Endothelial cell of umbilical vein (primary cell): Measurements from ENCODE around the gene BIK. TPM values are rescaled to one million over a fixed set of nuclear protein-coding genes. Genes with fewer than 3 reads are reported as not detected.

Experiments
- BruUV-seq: library from RNA; stranded (reverse); fragments of 400-500 nt; replicated peaks from 2 replicates; lab custom pipeline; 2021; lab: Mats Ljungman, UMichigan
- CTCF ChIA-PET: fragments of 300-600, 350-600 bp; sonication (Branson Sonifier 250); formaldehyde crosslinking; loops from one replicate; lab custom pipeline; 2021; ENCODE audit warnings: antibody characterized with exemption, inconsistent platforms; lab: Charles Lee
- POLR2A ChIA-PET: fragments of 300-600, 350-600 bp; sonication (Branson Sonifier 250); formaldehyde crosslinking; loops from one replicate; lab custom pipeline; 2021; ENCODE audit warnings: antibody characterized with exemption, inconsistent platforms; lab: Charles Lee
- DNase-seq: peaks from one replicate; pipeline ENCODE4 v3.0.0-alpha.2; 2011; ENCODE audit warnings: low read depth, low spot score
- FAIRE-seq: peaks from 2 replicates; lab custom pipeline; 2011; peaks lifted over from hg19 to GRCh38; lab: Jason Lieb, UNC
- H2AFZ ChIP-seq: 2 replicates; pipeline ENCODE4 v1.6.0; 2012; ENCODE audit warnings: low read depth, low read length, control low read depth, inconsistent platforms
- H3K27ac ChIP-seq: 2 replicates; pipeline ENCODE4 v1.5.1; 2011; ENCODE audit warnings: low read depth, mild to moderate bottlenecking, control low read depth, low read length, moderate library complexity; ENCODE audit not compliant: insufficient read depth
- H3K27me3 ChIP-seq, 2 experiments: 2 replicates each; pipeline versions ENCODE4 v1.6.0 to v1.6.1; 2011; ENCODE audit warnings: low read length in 2 of 2, mixed read lengths in 1 of 2; ENCODE audit not compliant: control insufficient read depth in 2 of 2, insufficient read depth in 2 of 2
- H3K36me3 ChIP-seq, 2 experiments: 2 replicates in 1 of 2; 3 replicates in 1 of 2; pipeline ENCODE4 v1.5.1; 2011; ENCODE audit warnings: low read length in 2 of 2, mild to moderate bottlenecking in 1 of 2, moderate library complexity in 1 of 2; ENCODE audit not compliant: control insufficient read depth in 2 of 2, insufficient read depth in 2 of 2; ENCODE audit errors: extremely low read depth in 1 of 2
- H3K4me1 ChIP-seq: 3 replicates; pipeline ENCODE4 v1.5.1; 2011; ENCODE audit warnings: mild to moderate bottlenecking, low read length; ENCODE audit not compliant: control insufficient read depth, insufficient read depth; ENCODE audit errors: extremely low read depth
- H3K4me2 ChIP-seq: 2 replicates; pipeline ENCODE4 v1.6.1; 2011; ENCODE audit warnings: low read length, control low read depth, mixed read lengths; ENCODE audit not compliant: insufficient read depth
- H3K4me3 ChIP-seq, 3 experiments: fragments of 200-600 bp in 1 of 3; sonication (generic), shearing (Covaris generic) in 1 of 3; replicated peaks in 1 of 3; 2 replicates each; pipeline ENCODE4 v1.5.1; 2011 to 2016; ENCODE audit warnings: control low read depth in 3 of 3, low read length in 3 of 3, mild to moderate bottlenecking in 2 of 3, inconsistent platforms in 1 of 3, low read depth in 1 of 3, moderate library complexity in 1 of 3; ENCODE audit not compliant: insufficient read depth in 1 of 3
- H3K79me2 ChIP-seq: 2 replicates; pipeline ENCODE4 v1.6.0; 2012; ENCODE audit warnings: low read length, inconsistent platforms; ENCODE audit not compliant: control insufficient read depth, insufficient read depth
- H3K9ac ChIP-seq: replicated peaks from 2 replicates; pipeline ENCODE3; 2011; ENCODE audit warnings: low read length, control low read depth; ENCODE audit not compliant: insufficient read depth; ENCODE audit errors: extremely low read depth
- H3K9me1 ChIP-seq: replicated peaks from 3 replicates; pipeline ENCODE4 v1.6.0; 2011; ENCODE audit warnings: mild to moderate bottlenecking, low read length; ENCODE audit not compliant: control insufficient read depth, insufficient read depth; ENCODE audit errors: extremely low read depth
- H3K9me3 ChIP-seq: replicated peaks from 2 replicates; pipeline ENCODE4 v1.5.1; 2012; ENCODE audit warnings: low read length, inconsistent platforms; ENCODE audit not compliant: control insufficient read depth, insufficient read depth
- H4K20me1 ChIP-seq: replicated peaks from 2 replicates; pipeline ENCODE3; 2011; ENCODE audit warnings: mild to moderate bottlenecking, low read length; ENCODE audit not compliant: control insufficient read depth, insufficient read depth; ENCODE audit errors: extremely low read depth
- EZH2 ChIP-seq: IDR thresholded peaks from 2 replicates; pipeline ENCODE4 v1.6.1; 2012; ENCODE audit warnings: borderline replicate concordance, low read depth, mild to moderate bottlenecking, moderate library complexity, low read length, inconsistent platforms; ENCODE audit not compliant: severe bottlenecking
- FOS ChIP-seq: IDR thresholded peaks from 2 replicates; pipeline ENCODE4 v1.6.1; 2011; ENCODE audit warnings: mild to moderate bottlenecking, low read length, moderate library complexity, borderline replicate concordance; ENCODE audit not compliant: insufficient read depth
- GATA2 ChIP-seq: IDR thresholded peaks from 2 replicates; pipeline ENCODE4 v1.7.0; 2011; ENCODE audit warnings: low read depth, mild to moderate bottlenecking, moderate library complexity, mixed read lengths, low read length; ENCODE audit not compliant: insufficient read length, insufficient read depth
- JUN ChIP-seq: IDR thresholded peaks from 2 replicates; pipeline ENCODE4 v1.6.1; 2011; ENCODE audit warnings: borderline replicate concordance, low read depth; ENCODE audit not compliant: insufficient read length, insufficient read depth
- MYC ChIP-seq: IDR thresholded peaks from one replicate; pipeline ENCODE4 v1.6.1; 2011; ENCODE audit warnings: mild to moderate bottlenecking, low read depth, low read length
- POLR2A ChIP-seq: IDR thresholded peaks from 2 replicates; pipeline ENCODE4 v1.6.1; 2012; ENCODE audit warnings: low read depth, mild to moderate bottlenecking, control low read depth, low read length
- POLR2AphosphoS5 ChIP-seq: IDR thresholded peaks from 2 replicates; pipeline ENCODE4 v1.6.1; 2012; ENCODE audit warnings: low read depth, mild to moderate bottlenecking, control low read depth, low read length, moderate library complexity; ENCODE audit not compliant: insufficient read depth
- dilution Hi-C: fragments of 300-500 bp; cut with MboI; formaldehyde crosslinking; loops from one replicate; pipeline ENCODE4 v1.15.0; 2019; ENCODE audit warnings: low sequenced_read_pairs; ENCODE audit not compliant: extremely low pct_ligation_motif_present
- intact Hi-C: fragments of 100-400 bp; cut with micrococcal nuclease; formaldehyde crosslinking; loops from one replicate; pipeline ENCODE4 v1.10.0; 2022
- polyA plus RNA-seq, 4 experiments: library from polyadenylated mRNA; depleted of rRNA in 3 of 4; stranded (reverse) in 3 of 4; unstranded in 1 of 4; fragments of >200 nt; gene quantifications; 2 replicates each; pipeline versions ENCODE4 v1.2.1 to v1.2.3, GENCODE V29; 2011 to 2012; ENCODE audit warnings: missing spikeins in 1 of 4
- total RNA-seq: library from RNA; stranded (reverse); gene quantifications from 2 replicates; pipeline ENCODE4 v1.2.3, GENCODE V29; 2021
- TF ChIP-seq, protein P1 (sequence below): IDR thresholded peaks from 2 replicates; pipeline ENCODE4 v1.6.1; 2011; ENCODE audit not compliant: insufficient read depth, insufficient read length
- TF ChIP-seq, protein P2 (sequence below), 2 donors: IDR thresholded peaks; 1 replicate in 1 of 2; 2 replicates in 1 of 2; pipeline ENCODE4 v1.5.1; 2011; ENCODE audit warnings: low read length in 2 of 2, mild to moderate bottlenecking in 2 of 2, moderate library complexity in 2 of 2, control low read depth in 1 of 2, inconsistent platforms in 1 of 2, low read depth in 1 of 2; ENCODE audit not compliant: insufficient read depth in 1 of 2; ENCODE audit errors: extremely low read depth in 1 of 2

Gene BIK
- total and polyA plus RNA-seq, 2 donors (not counting 3 experiments of a cell fraction or from before 2014, with no cell fraction given), result 0.49 to 0.95 TPM

DNA sequence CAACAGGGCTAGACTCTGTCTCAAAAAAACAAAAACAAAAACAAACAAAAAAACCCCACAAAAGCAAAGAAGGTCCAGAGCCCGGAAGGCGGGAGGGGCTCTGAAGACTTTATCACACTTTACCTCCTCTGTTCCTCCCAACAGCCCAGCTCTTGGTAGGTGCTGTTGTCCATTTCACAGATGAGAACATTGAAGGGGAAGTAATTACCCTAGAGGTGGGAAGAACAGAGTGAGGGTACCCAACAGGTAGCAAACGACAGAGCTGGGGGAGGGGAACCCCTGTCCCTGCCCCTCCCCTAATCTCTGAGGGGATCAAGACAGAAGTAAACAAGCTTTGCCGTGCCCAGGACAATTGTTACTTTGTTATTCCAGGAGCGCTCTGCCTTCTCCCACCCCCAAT is 1.0 kb upstream of the BIK start:
- no peaks in the 10 kb centered on the region for H3K9me1 ChIP-seq
- CTCF ChIA-PET, result interaction anchor here (1.2 to 3.6 kb wide), 6 partner anchors 11 to 242 kb away, joined by 3 to 17 read pairs (median 4); no protein-coding TSS in a partner anchor
- TF ChIP-seq GATA2, result no peak
- no peak for TF ChIP-seq POLR2A
- TF ChIP-seq JUN, result no peak
- no peak for TF ChIP-seq POLR2AphosphoS5
- TF ChIP-seq FOS, result no peak
- TF ChIP-seq MYC, result no peak
- no peak for TF ChIP-seq EZH2
- TF ChIP-seq, protein P1, sequence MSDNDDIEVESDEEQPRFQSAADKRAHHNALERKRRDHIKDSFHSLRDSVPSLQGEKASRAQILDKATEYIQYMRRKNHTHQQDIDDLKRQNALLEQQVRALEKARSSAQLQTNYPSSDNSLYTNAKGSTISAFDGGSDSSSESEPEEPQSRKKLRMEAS, result no peak
- TF ChIP-seq, protein P2, sequence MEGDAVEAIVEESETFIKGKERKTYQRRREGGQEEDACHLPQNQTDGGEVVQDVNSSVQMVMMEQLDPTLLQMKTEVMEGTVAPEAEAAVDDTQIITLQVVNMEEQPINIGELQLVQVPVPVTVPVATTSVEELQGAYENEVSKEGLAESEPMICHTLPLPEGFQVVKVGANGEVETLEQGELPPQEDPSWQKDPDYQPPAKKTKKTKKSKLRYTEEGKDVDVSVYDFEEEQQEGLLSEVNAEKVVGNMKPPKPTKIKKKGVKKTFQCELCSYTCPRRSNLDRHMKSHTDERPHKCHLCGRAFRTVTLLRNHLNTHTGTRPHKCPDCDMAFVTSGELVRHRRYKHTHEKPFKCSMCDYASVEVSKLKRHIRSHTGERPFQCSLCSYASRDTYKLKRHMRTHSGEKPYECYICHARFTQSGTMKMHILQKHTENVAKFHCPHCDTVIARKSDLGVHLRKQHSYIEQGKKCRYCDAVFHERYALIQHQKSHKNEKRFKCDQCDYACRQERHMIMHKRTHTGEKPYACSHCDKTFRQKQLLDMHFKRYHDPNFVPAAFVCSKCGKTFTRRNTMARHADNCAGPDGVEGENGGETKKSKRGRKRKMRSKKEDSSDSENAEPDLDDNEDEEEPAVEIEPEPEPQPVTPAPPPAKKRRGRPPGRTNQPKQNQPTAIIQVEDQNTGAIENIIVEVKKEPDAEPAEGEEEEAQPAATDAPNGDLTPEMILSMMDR (IDR thresholded peaks at IDR 0.05; ENCODE audit: extremely low read depth in 1 of 2, insufficient read depth in 1 of 2, low read depth in 1 of 2, low read length in 2 of 2), result no peak
- intact Hi-C loops, result no loop called here
- DNase-seq, result no peak
- no peak overlapping the region for H3K27ac ChIP-seq
- no peaks in the 10 kb centered on the region for H3K79me2 ChIP-seq
- no peak overlapping the region for H3K4me2 ChIP-seq
- peaks cover 16 to 22% of the 10 kb centered on the region in 2 experiments for H3K27me3 ChIP-seq
- FAIRE-seq, result no peak
- dilution Hi-C loops, result no loop called here
- H3K4me3 ChIP-seq, result no peak overlapping the region
- POLR2A ChIA-PET, result no interaction called here
- H2AFZ ChIP-seq, result no peak overlapping the region
- no peaks in the 10 kb centered on the region for H4K20me1 ChIP-seq
- H3K36me3 ChIP-seq, result no peaks in the 10 kb centered on the region
- BruUV-seq, result no TSS peak
- H3K4me1 ChIP-seq, result no peaks in the 10 kb centered on the region
- no peak overlapping the region for H3K9ac ChIP-seq
- no peaks in the 10 kb centered on the region for H3K9me3 ChIP-seq
